GM23338 (cell line): ENCODE measurements around the gene RAP2B. TPM values are rescaled to one million over a fixed set of nuclear protein-coding genes. Genes with fewer than 3 reads are reported as not detected.

Experiments used
- ATAC-seq: fragments of 200-7000 bp; cut with Tn5 transposase; 3 replicates; pipeline ENCODE4 v1.9.1; 2020
- DNase-seq: peaks from one replicate; pipeline ENCODE4 v3.0.0-alpha.2; 2015; ENCODE audit warnings: low spot score
- H2AFZ ChIP-seq: fragments of 200-600 bp; sonication (generic); 2 replicates; pipeline ENCODE4 v1.8.0; 2016; ENCODE audit warnings: antibody characterized with exemption, mild to moderate bottlenecking, moderate library complexity
- H3F3A ChIP-seq: fragments of 200-600 bp; sonication (generic); replicated peaks from 2 replicates; pipeline ENCODE4 v1.8.0; 2017; ENCODE audit warnings: antibody characterized with exemption, mixed run types, low read depth
- H3K27ac ChIP-seq: fragments of 200-600 bp; sonication (generic); 2 replicates; pipeline ENCODE4 v1.6.1; 2016; ENCODE audit warnings: low read depth
- H3K27me3 ChIP-seq: fragments of 200-600 bp; sonication (generic); 2 replicates; pipeline ENCODE4 v1.8.0; 2016; ENCODE audit warnings: mild to moderate bottlenecking, mixed run types, moderate library complexity; ENCODE audit not compliant: insufficient read depth
- H3K36me3 ChIP-seq: fragments of 200-600 bp; sonication (generic); 2 replicates; pipeline ENCODE4 v1.8.0; 2016; ENCODE audit warnings: mild to moderate bottlenecking; ENCODE audit not compliant: insufficient read depth
- H3K4me1 ChIP-seq: fragments of 200-600 bp; sonication (generic); 2 replicates; pipeline ENCODE4 v1.8.0; 2016; ENCODE audit warnings: mild to moderate bottlenecking, moderate library complexity; ENCODE audit not compliant: insufficient read depth
- H3K4me2 ChIP-seq: fragments of 200-600 bp; sonication (generic); 2 replicates; pipeline ENCODE4 v1.7.1; 2017; ENCODE audit warnings: mixed run types
- H3K4me3 ChIP-seq: fragments of 200-600 bp; sonication (generic); 2 replicates; pipeline ENCODE4 v1.6.1; 2016; ENCODE audit warnings: mixed run types
- H3K79me2 ChIP-seq: fragments of 200-600 bp; sonication (generic); replicated peaks from 2 replicates; pipeline ENCODE4 v1.8.0; 2017; ENCODE audit warnings: mild to moderate bottlenecking; ENCODE audit not compliant: insufficient read depth
- H3K9me2 ChIP-seq: fragments of 200-600 bp; sonication (generic); 2 replicates; pipeline ENCODE4 v1.8.0; 2017; ENCODE audit not compliant: insufficient read depth
- H4K20me1 ChIP-seq: fragments of 200-600 bp; sonication (generic); replicated peaks from 2 replicates; pipeline ENCODE4 v1.8.0; 2017; ENCODE audit warnings: mild to moderate bottlenecking; ENCODE audit not compliant: insufficient read depth
- H3K27ac Mint-ChIP-seq: 2 replicates; pipeline ENCODE4 v1.8.0; 2020; ENCODE audit warnings: inconsistent platforms, mild to moderate bottlenecking, moderate library complexity, mixed read lengths
- H3K27me3 Mint-ChIP-seq: 3 replicates; pipeline ENCODE4 v1.8.0; 2022; ENCODE audit warnings: low read depth, mild to moderate bottlenecking, moderate library complexity, mixed read lengths, inconsistent platforms; ENCODE audit not compliant: insufficient read depth, poor library complexity
- H3K36me3 Mint-ChIP-seq: 3 replicates; pipeline ENCODE4 v1.8.0; 2021; ENCODE audit warnings: low read depth, mild to moderate bottlenecking, inconsistent platforms, moderate library complexity, mixed read lengths
- H3K4me1 Mint-ChIP-seq: 3 replicates; pipeline ENCODE4 v1.8.0; 2020; ENCODE audit warnings: mild to moderate bottlenecking, inconsistent platforms, mixed read lengths
- H3K4me3 Mint-ChIP-seq: 3 replicates; pipeline ENCODE4 v1.8.0; 2021; ENCODE audit warnings: moderate library complexity, mild to moderate bottlenecking, inconsistent platforms, mixed read lengths
- H3K9me3 Mint-ChIP-seq: 3 replicates; pipeline ENCODE4 v1.8.0; 2020; ENCODE audit warnings: moderate library complexity, mild to moderate bottlenecking, inconsistent platforms, mixed read lengths
- CTCF ChIP-seq, 2 experiments: fragments of 200-600 bp in 1 of 2; sonication (generic) in 1 of 2; conservative IDR thresholded peaks; 2 replicates each; pipeline versions ENCODE4 v1.5.1 to v1.6.1; 2016 to 2017; ENCODE audit warnings: antibody characterized with exemption in 2 of 2, low read depth in 2 of 2, mild to moderate bottlenecking in 2 of 2, moderate library complexity in 1 of 2
- ETS1 ChIP-seq: IDR thresholded peaks from 2 replicates; pipeline ENCODE4 v1.6.1; 2016; ENCODE audit warnings: antibody characterized with exemption
- STAT1 ChIP-seq: IDR thresholded peaks from one replicate; pipeline ENCODE4 v1.6.1; 2016; ENCODE audit warnings: antibody characterized with exemption; ENCODE audit not compliant: unreplicated experiment
- ZNF114 ChIP-seq: fragments of 250-450 bp; sonication (Bioruptor Pico); IDR thresholded peaks from 2 replicates; pipeline ENCODE4 v1.5.0; 2020; ENCODE audit warnings: mild to moderate bottlenecking, moderate library complexity
- ZNF462 ChIP-seq: fragments of 250-450 bp; sonication (Bioruptor Pico); IDR thresholded peaks from 2 replicates; pipeline ENCODE4 v1.5.0; 2020; ENCODE audit warnings: mild to moderate bottlenecking, moderate library complexity
- polyA plus RNA-seq: library from polyadenylated mRNA; unstranded; fragments of >200 nt; fragmentation: Nextera tagmentation; extraction: Ambion mirVana; gene quantifications from 2 replicates; pipeline ENCODE4 v1.2.1, GENCODE V29; 2016
- total RNA-seq: library from RNA; depleted of rRNA; stranded (reverse); fragments of >200 nt; shearing (Covaris generic); gene quantifications from 2 replicates; pipeline ENCODE4 v1.2.3, GENCODE V29; 2014

The RAP2B gene
- total and polyA plus RNA-seq, 2 experiments from 2014 or later, result 22.5 to 24.0 TPM

GRCh38 chr3:153165261-153165681 is 3.2 kb downstream of the RAP2B start:
- no peaks in the 10 kb centered on the region for H3K9me2 ChIP-seq
- peak overlapping the region; percentile 95 for H3K4me2 ChIP-seq
- H3F3A ChIP-seq, result peaks cover 2% of the 10 kb centered on the region; the same call in 1 of the 2 replicates
- peak overlapping the region; percentile 96 for H3K4me3 ChIP-seq
- Mint-ChIP-seq H3K27me3 (peaks cover 10% of the 10 kb centered on the region), H3K9me3 (no peaks in the 10 kb centered on the region), H3K4me3 (peak overlapping the region; percentile 98), H3K36me3 (peaks cover 5% of the 10 kb centered on the region; the same call in 1 of the 3 replicates), H3K27ac (no peak overlapping the region), H3K4me1 (peaks cover 33% of the 10 kb centered on the region; the same call in 2 of the 3 replicates)
- TF ChIP-seq ZNF114 (CRISPR knock-in tag) (no peak), CTCF (conservative IDR thresholded peaks at IDR 0.05; ENCODE audit: low read depth in 2 of 2) (peak; percentile 28 to 52; a peak in 2 of 4 replicates), STAT1 (no peak), ETS1 (no peak), ZNF462 (CRISPR knock-in tag) (no peak)
- H2AFZ ChIP-seq, result no peak overlapping the region
- no peaks in the 10 kb centered on the region for H3K36me3 ChIP-seq
- H3K4me1 ChIP-seq, result peaks cover 24% of the 10 kb centered on the region
- no peak for ATAC-seq
- H3K79me2 ChIP-seq, result peaks cover 56% of the 10 kb centered on the region
- DNase-seq, result peak; percentile 13
- no peak overlapping the region for H3K27ac ChIP-seq
- H3K27me3 ChIP-seq, result no peaks in the 10 kb centered on the region
- peaks cover 34% of the 10 kb centered on the region for H4K20me1 ChIP-seq
